HG03095 (cell line): ENCODE measurements around the gene RBMS1.

Source experiments
- ATAC-seq: cut with Tn5 transposase; IDR thresholded peaks from one replicate; pipeline ENCODE4 v1.9.1; 2021; ENCODE audit warnings: moderate library complexity; ENCODE audit not compliant: unreplicated experiment

The RBMS1 gene, protein sequence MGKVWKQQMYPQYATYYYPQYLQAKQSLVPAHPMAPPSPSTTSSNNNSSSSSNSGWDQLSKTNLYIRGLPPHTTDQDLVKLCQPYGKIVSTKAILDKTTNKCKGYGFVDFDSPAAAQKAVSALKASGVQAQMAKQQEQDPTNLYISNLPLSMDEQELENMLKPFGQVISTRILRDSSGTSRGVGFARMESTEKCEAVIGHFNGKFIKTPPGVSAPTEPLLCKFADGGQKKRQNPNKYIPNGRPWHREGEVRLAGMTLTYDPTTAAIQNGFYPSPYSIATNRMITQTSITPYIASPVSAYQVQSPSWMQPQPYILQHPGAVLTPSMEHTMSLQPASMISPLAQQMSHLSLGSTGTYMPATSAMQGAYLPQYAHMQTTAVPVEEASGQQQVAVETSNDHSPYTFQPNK

GRCh38 chr2:160493227-160494028 lies at the start of gene RBMS1:
Gene RBMS1 (minus strand): TSS chr2:160493807. CDS start chr2:160493363, 444 bp downstream.
- ATAC-seq = no peak

- ATAC-seq = no peak
Observed at GRCh38 chr2:160541745-160542144, 48.1 kb upstream of the RBMS1 start.

DNA sequence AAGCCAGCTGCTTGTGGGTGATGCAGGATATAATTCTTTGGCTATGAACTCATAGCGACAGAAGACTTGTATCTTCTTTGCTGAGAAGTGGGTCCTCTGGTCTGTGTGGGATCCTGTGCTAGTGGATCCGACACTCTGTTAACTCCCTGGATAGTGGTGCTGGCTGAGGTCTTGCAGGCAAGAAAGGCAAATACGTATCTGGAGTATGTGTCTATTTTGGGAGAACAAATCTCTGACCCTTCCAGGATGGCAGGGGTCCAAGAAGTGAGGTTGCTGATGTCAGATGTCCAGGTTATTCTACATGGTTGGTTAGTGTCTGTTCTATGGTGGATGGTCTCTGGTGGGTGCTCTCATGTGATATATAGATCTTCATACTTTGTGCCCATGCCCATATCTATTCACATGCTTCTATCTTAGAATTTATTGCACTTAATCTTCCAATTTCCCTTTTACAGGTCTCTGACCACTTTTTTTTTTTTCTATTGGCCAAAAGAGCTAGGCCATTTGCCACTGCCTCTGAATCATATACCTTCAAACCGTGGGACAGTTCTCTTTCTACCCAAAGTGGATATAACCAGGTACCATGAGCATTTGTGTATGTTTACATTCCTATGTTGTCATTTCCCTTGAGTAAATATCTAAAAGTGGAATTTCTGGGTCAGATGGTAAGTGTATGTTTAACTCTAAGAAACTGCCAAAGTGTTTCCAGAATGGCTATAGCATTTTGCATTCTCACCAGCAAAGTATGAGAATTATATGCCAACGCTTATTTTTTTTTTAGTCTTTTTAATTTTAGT lies 45.1 kb upstream of the RBMS1 start:
- ATAC-seq = no peak

DNA sequence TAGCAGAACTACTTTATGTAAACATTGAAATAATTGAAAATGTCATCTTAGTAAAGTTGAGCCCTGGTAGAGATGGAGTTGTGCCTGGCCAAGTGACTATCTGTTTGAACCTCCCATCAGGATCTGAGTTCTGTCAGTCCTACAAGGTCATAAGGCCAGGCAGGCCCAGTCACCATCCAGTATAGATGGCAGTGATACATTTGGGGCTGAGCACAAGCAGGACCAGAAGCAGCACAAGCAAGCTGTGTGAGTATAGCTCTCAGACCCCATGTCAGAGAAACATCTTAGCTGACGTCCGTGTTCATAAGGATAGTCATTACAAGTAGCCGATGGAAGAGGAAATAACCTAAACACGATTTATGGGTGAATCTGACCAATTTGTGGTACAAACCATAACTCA lies 44.5 kb upstream of the RBMS1 start:
- no peak for ATAC-seq

DNA sequence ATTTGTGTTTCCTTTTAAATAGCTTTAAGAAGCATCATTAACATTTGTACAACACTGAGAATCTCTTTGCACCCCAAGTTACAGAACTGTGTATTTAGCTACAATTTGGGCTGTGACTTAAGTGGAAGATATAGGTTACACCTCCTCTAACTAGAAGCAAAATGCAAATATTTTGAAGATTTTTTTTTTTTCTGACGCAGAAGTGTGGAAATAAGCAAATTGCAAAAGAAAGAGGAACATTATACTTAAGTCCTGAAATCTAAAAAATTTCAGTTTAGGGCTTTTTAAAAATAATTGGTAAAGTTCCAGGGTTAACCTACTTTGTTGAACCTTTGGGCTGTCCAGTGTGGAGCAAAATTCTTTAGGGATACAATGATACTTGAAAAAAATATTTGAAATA lies 41.4 kb upstream of the RBMS1 start:
- no peak for ATAC-seq

DNA sequence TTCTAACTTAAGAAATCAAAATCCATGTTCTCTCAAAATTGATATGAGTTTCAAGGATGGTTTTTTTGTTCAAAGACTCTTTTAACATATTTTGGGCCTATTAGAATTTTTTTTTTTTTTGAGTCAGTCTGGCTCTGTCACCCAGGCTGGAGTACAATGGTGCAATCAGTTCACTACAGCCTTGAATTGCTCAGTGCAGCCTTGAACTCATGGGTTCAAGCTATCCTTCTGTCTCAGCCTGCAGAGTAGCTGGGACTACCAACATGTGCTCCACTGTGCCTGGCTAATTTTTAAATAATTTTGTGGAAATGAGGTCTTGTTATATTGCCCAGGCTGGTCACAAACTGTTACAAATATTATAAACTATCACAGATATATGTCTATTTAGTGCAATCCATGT lies 40.6 kb upstream of the RBMS1 start:
- no peak for ATAC-seq

- ATAC-seq = no peak
Observed at GRCh38 chr2:160533482-160533881, 39.9 kb upstream of the RBMS1 start.

- ATAC-seq = no peak
Observed at GRCh38 chr2:160532388-160532787, 38.8 kb upstream of the RBMS1 start.

DNA sequence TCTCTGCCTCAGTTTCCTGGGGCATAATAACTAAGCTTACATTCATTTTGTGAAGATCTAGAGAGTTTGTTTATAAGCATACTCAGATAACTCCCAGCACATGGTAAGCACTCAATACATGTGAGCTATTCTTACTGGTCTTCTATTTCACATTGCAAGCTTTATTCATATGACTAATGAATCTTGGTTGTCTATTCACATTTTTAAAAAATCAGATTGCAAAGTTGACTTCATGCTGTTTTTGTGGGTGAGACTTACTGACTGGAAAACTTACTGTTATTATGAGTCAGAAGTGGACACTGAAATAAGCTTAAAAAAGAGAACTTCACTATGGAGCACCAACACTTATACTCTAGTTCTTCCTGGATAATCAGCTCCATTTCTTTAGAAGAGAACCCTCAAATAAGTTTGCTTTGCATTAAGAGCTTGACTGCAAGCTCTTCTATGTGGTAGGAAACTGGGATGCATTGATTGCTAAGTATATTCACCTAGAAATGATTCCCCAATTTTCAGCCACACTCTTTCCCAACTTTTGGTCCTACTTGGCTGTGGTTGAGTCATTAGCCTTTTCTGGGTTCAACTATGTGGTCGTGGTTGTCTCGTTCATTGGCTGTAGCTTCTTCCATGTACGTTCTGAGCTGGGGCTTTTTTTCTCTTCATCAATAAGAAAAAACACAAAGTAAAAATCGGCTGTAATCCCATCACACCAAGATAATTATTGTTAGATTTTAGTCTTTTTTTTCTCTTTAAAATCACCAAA lies 29.5 kb upstream of the RBMS1 start:
- no peak for ATAC-seq

DNA sequence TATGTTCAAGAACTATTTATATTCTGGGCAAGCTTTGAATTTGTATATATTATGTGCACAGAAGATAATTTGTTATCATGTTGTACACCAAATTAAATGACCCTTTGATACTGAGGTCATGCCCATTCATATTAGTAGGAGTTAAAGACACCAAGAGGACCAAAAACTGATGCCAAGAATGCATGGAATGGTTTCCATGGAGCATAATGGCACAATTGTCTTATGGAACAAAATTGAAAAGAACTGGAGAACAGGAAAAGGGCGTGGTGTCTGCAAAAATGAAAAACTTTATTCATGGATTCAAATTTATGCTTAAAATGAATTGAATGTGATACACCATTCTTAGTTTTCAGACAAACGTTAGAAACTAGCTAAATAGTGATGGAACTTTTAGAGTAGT lies 24.1 kb upstream of the RBMS1 start:
- no peak for ATAC-seq

GRCh38 chr2:160516547-160517365 lies 23.1 kb upstream of the RBMS1 start:
- ATAC-seq = peak; percentile 46

- no peak for ATAC-seq
Observed at GRCh38 chr2:160515120-160515519, 21.5 kb upstream of the RBMS1 start.

- ATAC-seq = no peak
Observed at GRCh38 chr2:160513120-160513519, 19.5 kb upstream of the RBMS1 start.

GRCh38 chr2:160512491-160512890 lies 18.9 kb upstream of the RBMS1 start:
- ATAC-seq = no peak

DNA sequence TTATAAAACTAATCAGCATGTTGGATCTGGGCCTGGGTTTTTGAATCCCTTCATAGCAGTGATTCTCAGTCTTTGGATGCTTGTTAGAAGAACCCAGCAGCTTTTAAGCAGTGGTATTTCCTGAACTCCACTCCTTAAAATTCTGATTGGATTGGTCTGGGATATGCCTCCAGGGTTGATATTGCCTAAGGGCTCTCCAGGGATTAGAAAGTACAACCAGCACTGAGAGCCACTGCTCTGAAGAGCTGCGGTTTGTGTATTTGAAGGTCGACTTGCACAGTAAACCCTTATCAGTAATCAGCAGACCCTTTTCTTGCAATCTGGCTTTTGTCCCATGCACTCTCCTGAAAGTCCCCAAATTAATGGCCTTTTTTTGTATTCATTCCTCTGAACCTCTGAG lies 17.0 kb upstream of the RBMS1 start:
- ATAC-seq = no peak

- no peak for ATAC-seq
Observed at GRCh38 chr2:160509016-160509415, 15.4 kb upstream of the RBMS1 start.

GRCh38 chr2:160507464-160507863 lies 13.9 kb upstream of the RBMS1 start:
- no peak for ATAC-seq

DNA sequence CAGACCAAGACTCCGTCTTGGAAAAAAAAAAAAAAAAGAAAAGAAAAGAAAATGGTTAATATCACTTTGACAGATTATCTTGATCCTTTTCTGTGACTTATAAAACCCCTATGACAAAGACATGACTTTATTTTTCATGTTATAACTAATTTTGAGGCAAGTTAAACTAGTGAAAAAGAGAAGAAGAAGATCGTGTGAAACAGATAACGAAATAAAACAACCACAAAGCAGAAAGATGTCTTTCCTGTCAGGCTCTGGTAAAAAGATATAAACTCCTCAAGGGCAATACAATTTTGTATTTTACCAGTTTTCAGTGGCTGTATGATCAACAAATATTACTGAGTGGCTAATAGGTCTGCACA lies 13.4 kb upstream of the RBMS1 start:
- ATAC-seq = no peak

- no peak for ATAC-seq
Observed at GRCh38 chr2:160506371-160507045, 12.9 kb upstream of the RBMS1 start.
